ENCODE results near the gene HAAO.
"Not testable (repeated sequence)": the region's sequence is repeated elsewhere in the genome, so short reads cannot be mapped to it uniquely, and the experiment has no call there.

Gene HAAO

DNA sequence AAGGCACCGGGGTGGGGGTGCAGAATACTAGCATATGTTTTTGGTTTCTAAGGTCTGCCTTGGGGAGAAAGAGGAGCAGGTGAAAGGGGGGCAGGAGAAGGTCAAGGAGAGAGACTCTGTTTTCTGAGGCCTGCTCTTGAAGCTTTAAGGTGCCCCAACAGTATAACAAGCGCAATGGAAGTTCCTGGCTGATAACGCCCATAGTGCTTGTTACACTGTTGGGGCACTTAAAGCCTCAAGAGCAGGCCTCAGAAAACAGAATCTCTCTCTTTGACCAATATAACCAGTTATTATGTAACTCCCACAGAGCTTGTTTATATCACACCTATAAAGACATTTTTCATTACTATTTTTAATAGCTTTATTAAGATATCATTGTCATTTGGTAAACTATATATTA lies 45.0 kb downstream of the HAAO start:
- no peak for DNase-seq (ENCODE audit: low spot score)

DNA sequence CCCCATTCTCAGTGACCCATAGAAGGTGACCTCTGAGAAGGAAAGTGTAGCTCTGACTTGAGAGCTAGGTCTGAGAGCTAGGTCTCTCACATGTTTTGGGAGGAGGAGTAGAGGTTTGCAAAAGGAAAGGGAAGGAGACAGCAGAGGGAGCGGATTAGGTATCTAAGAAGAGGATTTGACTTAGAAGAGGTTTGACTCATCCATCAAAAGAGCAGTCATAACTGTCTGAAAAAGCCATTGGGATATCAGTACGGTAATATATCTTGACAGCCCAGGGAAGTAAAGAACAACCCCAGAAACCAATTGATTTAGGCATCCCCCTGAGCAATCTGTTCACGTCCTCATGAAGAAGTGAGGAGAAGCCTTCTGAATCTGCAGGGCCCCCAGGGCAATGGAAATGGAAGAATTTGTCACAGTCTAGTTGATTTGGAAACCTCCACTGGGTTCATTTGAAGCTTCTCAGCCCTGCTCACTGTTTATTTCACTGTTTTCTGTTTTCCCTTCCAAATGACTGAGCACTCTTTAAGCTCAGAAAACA lies 47.8 kb downstream of the HAAO start:
- no peak for DNase-seq (ENCODE audit: low spot score)

DNA sequence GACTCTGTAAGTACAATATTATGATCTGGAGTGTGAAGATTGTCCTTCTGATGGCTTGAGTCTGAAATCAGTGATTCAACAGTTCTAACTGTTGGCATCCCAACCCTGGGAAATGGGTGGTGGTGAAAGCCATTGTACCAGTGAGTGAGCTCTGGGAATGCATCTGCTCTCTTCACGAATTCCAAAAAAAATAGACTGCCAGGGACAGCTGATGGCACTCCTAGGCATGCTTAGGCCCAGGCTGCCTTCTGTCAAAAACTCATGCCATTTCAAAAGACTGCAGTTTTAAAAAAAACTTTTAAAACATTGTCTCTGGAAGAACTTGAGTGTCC lies 48.8 kb downstream of the HAAO start:
- DNase-seq (ENCODE audit: low spot score), result no peak

DNA sequence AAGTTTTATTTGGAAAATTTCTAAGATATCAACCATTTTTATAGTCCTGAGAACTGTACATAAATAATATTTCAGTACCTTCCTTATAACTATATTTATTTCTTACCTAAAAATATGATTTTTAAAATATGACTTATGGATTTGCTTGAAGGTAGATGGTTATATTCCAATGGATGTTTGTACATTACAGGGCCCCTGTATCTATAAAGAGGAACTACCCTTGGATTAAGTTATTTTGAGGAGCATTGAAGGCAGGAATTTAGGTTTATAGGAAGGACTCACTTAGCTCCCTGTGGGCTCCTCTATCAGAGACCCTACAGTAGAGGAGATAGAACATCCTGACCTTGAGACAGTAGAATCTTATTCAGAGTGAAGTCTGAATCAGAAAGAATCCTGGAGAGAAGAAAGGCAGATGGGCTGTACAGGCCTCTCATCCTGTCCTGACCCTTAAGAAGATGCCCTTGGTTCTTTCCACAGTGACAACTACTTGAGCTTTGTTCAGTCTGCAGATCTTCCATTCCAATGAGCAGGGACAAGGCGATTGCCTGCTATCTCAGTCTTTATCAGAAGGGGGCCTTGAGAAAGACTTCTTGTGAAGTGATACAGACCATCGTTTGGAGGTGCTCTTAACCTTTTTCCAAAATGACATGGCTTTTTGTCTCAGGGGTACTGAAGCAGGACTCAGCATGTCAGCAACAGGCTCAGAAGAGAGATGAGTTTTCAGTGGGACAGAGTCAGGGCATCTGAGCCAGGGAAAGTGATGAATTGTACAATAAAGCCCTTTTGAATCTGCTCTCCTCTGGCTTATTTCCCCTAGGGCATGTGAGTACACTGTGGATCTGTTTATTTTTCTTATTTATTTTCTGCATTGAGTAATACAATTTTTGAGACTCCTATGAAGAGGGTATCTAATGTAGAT lies 49.4 kb downstream of the HAAO start:
- DNase-seq (ENCODE audit: low spot score), result no peak

DNA sequence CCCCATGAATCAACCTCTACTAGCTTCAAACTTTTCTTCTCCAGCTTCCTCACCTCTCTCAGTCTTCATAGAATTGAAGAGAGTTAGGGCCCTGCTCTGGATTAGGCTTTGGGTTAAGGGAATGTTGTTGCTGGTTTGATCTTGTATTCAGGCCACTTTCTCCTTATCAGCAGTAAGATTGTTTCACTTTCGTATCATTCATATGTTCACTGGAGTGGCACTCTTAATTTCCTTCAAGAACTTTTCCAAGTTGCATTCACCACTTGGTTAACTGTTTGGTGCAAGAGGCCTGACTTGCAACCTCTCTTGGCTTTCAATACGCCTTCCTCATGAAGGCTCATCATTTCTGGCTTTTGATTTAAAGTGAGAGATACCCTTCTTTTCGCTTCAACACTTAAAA lies 51.2 kb downstream of the HAAO start:
- no peak for DNase-seq (ENCODE audit: low spot score)

DNA sequence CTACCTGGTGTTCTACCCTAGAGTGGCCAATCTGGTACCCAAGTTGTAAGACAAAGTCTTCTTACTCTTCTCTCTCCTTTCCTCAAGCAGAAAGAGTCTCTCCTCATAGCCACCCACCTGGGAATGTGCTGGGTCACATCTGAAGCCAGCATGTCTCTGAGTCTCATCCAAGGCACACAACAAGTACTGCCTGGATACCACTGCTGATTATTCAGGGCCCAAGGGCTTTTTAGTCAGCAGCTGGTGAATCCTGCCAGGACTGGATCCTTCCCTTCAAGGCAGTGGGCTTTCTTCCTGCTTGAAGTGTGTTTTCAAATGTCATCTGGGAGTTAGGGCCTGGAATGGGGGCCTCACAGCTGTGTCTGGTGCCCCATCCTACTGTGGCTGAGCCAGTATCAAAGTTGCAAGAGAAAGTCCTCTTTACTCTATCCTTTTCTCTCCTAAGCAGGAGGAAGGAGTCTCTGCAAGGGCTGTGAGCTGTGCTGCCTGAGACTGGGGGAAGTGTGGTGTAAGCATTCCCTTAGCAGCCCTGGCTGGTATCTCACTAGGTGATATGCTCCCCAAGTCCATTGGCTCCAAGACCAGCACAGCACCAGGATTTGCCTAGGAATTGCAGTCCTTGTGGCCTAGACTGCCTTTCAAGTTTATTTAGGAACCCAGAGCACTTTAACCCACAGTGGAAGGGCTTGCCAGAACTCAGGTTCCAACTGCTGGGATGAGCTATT lies 55.6 kb downstream of the HAAO start:
- no peak for DNase-seq (ENCODE audit: low spot score)

DNA sequence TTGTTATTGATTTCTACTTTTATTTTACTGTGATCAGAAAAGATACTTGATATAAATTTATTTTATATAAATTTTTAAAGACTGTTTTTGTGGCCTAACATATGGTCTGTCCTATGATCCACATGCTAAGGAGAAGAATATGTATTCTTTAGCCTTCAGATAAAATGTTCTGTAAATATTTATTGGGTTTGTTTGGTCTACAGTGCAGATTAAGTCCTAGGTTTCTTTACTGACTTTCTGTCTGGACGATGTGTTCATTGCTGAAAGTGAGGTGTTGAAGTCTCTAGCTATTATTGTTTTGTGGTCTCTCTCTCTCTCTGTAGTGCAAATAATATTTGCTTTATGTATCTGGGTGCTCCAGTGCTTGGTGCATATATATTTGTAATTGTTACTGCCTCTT lies 58.5 kb downstream of the HAAO start:
- no peak for DNase-seq (ENCODE audit: low spot score)

DNA sequence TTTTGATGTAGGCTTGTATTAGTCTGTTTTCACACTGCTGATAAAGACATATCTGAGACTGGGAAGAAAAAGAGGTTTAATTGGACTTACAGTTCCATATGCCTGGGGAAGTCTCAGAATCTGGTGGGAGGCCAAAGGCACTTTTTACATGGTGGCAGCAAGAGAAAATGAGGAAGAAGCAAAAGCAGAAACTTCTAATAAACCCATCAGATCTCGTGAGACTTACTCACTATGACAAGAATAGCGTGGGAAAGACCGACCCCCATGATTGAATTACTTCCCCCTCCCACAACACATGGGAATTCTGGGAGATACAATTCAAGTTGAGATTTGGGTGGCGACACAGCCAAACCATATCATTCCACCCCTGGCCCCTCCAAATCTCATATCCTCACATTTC lies 61.1 kb downstream of the HAAO start:
- DNase-seq (ENCODE audit: low spot score), result not testable (repeated sequence)

DNA sequence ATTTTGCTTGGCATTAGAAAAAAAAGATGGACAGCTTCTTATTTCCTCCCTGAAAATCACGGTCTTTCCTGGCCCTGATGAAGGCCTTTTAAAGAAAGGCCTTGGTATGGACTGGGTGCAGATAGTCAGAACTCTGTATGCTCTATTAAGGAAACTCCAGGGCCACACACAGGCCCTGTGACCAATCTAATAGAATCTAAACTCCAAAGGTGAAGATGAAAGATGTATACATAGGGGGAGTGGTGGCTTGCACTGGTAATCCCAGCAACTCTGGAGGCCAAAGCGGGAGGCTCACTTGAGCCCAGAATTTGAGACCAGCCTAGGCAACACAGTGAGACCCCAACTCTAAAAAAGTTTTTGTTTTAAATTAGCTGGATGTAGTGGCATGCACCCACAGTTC lies 65.7 kb downstream of the HAAO start:
- DNase-seq (ENCODE audit: low spot score), result no peak

DNA sequence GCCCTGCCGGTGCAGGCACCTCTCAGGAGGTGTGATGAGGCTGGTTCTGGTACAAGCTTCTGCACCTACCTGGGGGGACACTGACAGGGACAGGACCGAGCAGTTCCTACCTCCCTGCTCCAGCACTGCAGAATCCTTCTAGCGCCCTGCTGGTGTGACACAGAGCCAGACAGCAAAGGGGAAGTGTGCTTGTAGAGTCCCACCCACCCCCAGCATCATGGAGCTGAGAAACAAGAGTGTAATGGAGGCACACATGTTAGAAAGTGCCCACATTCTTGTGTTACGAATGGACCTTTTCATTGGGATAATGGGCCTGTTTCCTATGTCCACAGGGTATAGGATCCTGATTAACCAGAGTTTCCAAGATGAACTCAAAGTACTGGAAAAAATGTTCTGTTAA lies 66.7 kb downstream of the HAAO start:
- peak; percentile 40 for DNase-seq (ENCODE audit: low spot score)

DNA sequence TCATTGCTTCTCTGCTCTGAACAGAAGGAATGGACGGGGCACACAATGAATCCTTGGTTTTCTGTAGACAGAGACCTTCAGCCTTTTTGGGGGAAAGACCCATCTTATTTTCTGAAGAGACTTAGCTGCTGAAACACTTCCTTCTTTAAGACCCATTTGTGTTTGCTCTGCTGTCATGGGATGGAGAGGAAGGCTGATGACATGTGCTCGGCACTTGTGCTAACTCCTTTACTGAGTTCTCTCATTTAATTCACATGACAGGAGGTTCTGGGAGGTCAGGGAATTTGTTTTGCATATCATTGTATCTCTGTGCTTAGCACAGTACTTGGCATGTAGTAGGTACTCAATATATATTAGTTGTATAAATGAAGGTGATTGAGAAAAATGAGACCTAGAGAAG lies 67.5 kb downstream of the HAAO start:
- no peak for DNase-seq (ENCODE audit: low spot score)

DNA sequence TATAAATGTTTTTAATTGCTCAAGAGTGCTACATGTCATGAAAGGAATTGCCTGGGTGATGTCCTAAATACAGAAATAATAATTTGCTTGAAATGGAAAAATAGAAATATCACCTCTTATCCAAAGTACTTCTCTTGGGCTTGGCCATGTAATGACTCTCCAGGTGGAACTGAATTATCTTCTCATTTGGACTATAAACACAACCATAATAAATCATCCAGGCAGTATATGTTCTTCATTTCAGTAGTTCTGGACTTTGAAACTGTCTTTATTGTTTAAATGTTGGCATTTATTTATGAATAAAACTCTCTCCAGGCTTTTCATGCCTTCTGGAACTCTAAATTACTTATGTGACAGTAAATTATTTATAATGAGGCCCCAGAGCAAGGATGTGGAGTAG lies 68.9 kb downstream of the HAAO start:
- no peak for DNase-seq (ENCODE audit: low spot score)

DNA sequence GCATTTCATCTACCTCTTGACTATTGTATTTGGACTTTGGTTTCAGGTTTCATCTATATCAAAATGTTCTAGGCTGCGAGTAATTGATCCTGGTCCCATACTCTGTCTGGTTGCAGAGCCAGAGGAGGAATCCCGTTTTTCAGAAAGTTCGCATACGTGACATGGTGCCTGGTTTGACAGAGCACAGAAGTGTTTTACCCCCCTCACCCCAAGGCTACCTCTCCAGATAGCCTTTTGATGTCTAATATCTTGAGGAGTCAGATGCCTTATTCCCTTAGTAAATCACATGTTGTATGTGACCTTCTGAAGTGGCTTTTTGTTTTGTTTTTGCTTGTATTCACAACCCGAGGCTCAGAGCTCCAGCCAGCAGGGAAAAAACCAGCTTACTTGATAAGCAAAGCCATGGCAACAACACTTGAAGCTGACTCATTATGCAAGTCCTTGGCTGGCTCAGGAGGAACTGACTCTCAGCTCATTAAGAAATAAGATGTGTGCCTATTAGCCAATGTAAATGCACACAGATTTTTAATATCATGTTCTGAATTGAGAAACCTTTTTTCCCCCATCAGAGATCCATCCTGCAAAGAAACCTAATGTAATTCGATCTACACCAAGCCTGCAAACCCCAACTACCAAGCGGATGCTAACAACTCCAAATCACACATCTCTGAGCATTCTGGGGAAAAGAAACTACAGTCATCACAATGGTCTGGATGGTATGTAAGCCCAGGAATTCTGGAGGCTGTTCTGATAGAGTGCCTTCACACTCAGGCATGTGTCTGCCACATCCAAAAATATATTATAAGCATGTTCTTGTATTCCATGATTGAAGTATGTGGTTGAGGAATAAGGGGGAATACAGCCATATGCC lies 69.8 kb downstream of the HAAO start:
- peak; percentile 78 for DNase-seq (ENCODE audit: low spot score)

DNA sequence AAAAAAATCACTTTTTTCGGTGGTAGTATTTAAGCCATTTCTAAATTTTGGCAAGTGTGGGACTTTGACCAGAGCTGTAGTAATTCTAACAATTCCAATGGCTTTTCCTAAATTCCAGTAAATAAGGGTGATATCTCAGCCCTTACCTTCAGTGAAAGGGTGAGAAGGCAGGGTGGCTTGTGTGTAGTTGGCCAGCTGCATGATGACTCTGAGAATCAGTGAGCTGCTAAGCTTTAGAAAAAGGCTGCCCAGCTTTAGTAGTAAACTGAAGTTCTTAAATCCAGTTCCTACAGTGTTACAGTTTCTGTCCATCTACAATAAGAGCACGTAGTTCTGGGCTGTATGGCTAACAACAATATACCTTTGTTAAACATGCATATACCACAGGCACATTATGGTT lies 70.5 kb downstream of the HAAO start:
- DNase-seq (ENCODE audit: low spot score), result no peak
